DMS153 treated with DMSO at 0.1 percent for 48 hours (cell line): ENCODE data around the gene MRGPRD.
"Not testable (repeated sequence)": the region's sequence is repeated elsewhere in the genome, so short reads cannot be mapped to it uniquely, and the experiment has no call there.

Experiments used
- DNase-seq: peaks from one replicate; lab custom pipeline; 2025; ENCODE audit not compliant: unreplicated experiment; lab: John Stamatoyannopoulos, UW

Gene MRGPRD

GRCh38 chr11:68994161-68994893 is 13.5 kb upstream of the MRGPRD start:
- no peak for DNase-seq

- no peak for DNase-seq
These were observed 12.8 kb upstream of the MRGPRD start for GRCh38 chr11:68993546-68993945.

- DNase-seq = no peak
These were observed 12.0 kb upstream of the MRGPRD start for GRCh38 chr11:68992743-68993255.

GRCh38 chr11:68990995-68991780 is 10.4 kb upstream of the MRGPRD start:
- DNase-seq = no peak

- DNase-seq = no peak
These were observed 9.3 kb upstream of the MRGPRD start for GRCh38 chr11:68989936-68990606.

GRCh38 chr11:68988491-68988890 is 7.7 kb upstream of the MRGPRD start:
- DNase-seq = no peak

- DNase-seq = no peak
These were observed 6.4 kb upstream of the MRGPRD start for GRCh38 chr11:68987211-68987610.

GRCh38 chr11:68983801-68984200 is 3.0 kb upstream of the MRGPRD start:
- DNase-seq = no peak

GRCh38 chr11:68982134-68982533 is 1.3 kb upstream of the MRGPRD start:
- no peak for DNase-seq

GRCh38 chr11:68979931-68980775 is 633 bp downstream of the MRGPRD start:
- DNase-seq = no peak

GRCh38 chr11:68978931-68979594 is 1.7 kb downstream of the MRGPRD start:
- no peak for DNase-seq

GRCh38 chr11:68978626-68978930 is 2.2 kb downstream of the MRGPRD start:
- DNase-seq = no peak

- DNase-seq = no peak
These were observed 2.8 kb downstream of the MRGPRD start for GRCh38 chr11:68977781-68978625.

- no peak for DNase-seq
These were observed 4.2 kb downstream of the MRGPRD start for GRCh38 chr11:68976563-68976962.

- no peak for DNase-seq
These were observed 4.7 kb downstream of the MRGPRD start for GRCh38 chr11:68976095-68976494.

GRCh38 chr11:68974421-68975194 is 6.2 kb downstream of the MRGPRD start:
- no peak for DNase-seq

- not testable (repeated sequence) for DNase-seq
These were observed 7.1 kb downstream of the MRGPRD start for GRCh38 chr11:68973706-68974105.

- DNase-seq = no peak
These were observed 7.6 kb downstream of the MRGPRD start for GRCh38 chr11:68973219-68973618.
